Vagina (tissue), 2 donors: ENCODE results near the gene EIF5A.

ENCODE experiments used
- CTCF ChIP-seq, 3 experiments: fragments of 450-650 bp in 2 of 3; fragments of 200-600 bp in 1 of 3; sonication (generic) in 1 of 3; IDR thresholded peaks; one replicate each; pipeline ENCODE4 v1.5.1; 2017 to 2019; ENCODE audit warnings: antibody characterized with exemption in 3 of 3, mild to moderate bottlenecking in 2 of 3, moderate library complexity in 2 of 3
- POLR2A ChIP-seq, 2 donors: fragments of 450-650 bp; IDR thresholded peaks; one replicate each; pipeline ENCODE4 v1.6.1; 2017; ENCODE audit warnings: antibody characterized with exemption in 2 of 2, mild to moderate bottlenecking in 2 of 2, moderate library complexity in 2 of 2

- TF ChIP-seq CTCF (IDR thresholded peaks at IDR 0.05), result no peak
- TF ChIP-seq POLR2A (IDR thresholded peaks at IDR 0.05), result no peak
These were observed 12.7 kb upstream of the EIF5A start, which contains the start of gene YBX2 for GRCh38 chr17:7294614-7295153.
